Body of pancreas (tissue), 4 donors: ENCODE measurements around the gene SSR2.

Source experiments
- POLR2A ChIP-seq, 3 donors: fragments of 450-650 bp; IDR thresholded peaks; one replicate each; pipeline ENCODE4 v1.6.1; 2016; ENCODE audit warnings: antibody characterized with exemption in 3 of 3, mild to moderate bottlenecking in 2 of 3
- TF ChIP-seq, protein P1 (sequence below), 7 experiments: fragments of 450-650 bp in 4 of 7; fragments of 200-600 bp in 3 of 7; sonication (generic) in 3 of 7; IDR thresholded peaks; one replicate each; pipeline ENCODE4 v1.5.1; 2016 to 2019; ENCODE audit warnings: antibody characterized with exemption in 7 of 7

DNA sequence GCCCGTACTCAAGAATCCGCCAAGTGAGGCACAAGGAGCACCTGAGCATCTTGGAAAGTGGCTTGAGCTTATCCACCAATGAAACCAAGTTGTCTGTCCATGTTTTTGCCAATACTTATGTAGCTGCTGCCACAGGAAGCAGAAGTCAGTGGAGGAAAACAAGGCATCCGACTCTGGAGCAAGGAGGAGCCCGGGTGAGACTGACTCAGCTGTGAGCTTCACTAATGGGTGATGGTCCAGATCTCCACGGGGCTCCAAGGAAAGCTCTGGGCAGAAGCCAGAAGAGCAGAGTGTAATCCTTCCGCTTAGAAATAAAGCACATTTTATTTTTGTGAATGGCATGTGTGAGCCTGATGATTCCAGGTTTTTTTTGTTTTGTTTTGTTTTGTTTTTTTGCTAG, 12.3 kb upstream of the SSR2 start:
- TF ChIP-seq, protein P1, sequence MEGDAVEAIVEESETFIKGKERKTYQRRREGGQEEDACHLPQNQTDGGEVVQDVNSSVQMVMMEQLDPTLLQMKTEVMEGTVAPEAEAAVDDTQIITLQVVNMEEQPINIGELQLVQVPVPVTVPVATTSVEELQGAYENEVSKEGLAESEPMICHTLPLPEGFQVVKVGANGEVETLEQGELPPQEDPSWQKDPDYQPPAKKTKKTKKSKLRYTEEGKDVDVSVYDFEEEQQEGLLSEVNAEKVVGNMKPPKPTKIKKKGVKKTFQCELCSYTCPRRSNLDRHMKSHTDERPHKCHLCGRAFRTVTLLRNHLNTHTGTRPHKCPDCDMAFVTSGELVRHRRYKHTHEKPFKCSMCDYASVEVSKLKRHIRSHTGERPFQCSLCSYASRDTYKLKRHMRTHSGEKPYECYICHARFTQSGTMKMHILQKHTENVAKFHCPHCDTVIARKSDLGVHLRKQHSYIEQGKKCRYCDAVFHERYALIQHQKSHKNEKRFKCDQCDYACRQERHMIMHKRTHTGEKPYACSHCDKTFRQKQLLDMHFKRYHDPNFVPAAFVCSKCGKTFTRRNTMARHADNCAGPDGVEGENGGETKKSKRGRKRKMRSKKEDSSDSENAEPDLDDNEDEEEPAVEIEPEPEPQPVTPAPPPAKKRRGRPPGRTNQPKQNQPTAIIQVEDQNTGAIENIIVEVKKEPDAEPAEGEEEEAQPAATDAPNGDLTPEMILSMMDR (IDR thresholded peaks at IDR 0.05), result no peak
- TF ChIP-seq POLR2A (IDR thresholded peaks at IDR 0.05), result no peak
